ENCODE measurements around the gene FN1. TPM values are rescaled to one million over a fixed set of nuclear protein-coding genes. Genes with fewer than 3 reads are reported as not detected.

FN1 gene
- total RNA-seq, 1 experiment from 2014 or later, result 39.4 TPM

DNA sequence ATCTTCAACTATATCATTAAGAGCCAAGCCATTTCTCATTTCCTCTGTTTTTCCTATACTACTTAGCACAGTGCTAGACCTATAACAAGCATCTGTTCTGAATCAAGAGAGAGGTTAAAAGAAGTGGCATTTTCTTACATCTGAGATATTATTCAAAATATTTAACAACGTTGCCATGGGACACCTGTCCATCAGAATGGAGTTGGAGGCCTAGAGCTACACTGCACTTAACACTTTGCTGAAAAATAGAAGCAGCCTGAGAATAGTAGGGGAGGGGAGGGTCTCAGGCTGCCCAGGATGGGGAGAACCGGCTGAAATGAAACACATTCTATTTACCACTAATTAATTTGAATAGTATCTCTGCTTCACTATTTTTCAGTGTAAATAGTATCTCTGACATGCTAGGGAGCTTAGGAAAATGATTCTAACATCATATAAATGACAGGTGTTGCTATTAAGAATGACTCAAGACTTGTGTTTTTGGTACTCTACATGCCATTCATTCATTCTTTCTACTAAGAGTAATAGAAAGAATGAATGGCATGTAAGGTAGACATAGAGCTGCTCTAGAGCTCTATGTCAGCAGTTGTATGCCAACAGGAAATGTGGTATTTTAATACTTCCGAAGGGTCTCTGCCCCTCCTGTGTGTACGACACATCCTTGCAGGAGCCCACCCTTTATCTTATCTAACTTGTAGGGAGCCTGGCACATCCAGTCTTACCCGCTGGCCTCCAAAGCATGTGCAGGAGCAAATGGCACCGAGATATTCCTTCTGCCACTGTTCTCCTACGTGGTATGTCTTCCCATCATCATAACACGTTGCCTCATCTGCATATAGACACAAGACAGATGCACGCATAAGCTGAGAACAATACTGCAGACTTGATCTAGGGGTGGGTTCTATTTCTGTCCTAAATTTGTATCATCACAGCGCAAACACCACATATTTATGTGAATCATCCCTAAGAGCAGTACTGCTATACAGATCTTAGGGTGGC, 71.4 kb downstream of the FN1 start:
- H3K9me3 ChIP-seq (ENCODE audit: insufficient read depth, low read depth), result no peaks in the 10 kb centered on the region
- no peaks in the 10 kb centered on the region for H3F3A ChIP-seq (ENCODE audit: insufficient read depth, low read depth)
- no TSS peak for BruUV-seq (replicated peaks)
- ChIA-PET POLR2A (ENCODE audit: unreplicated experiment) (no interaction called here), CTCF (no interaction called here)
- H3K27ac ChIP-seq, result no peak overlapping the region
- H4K20me1 ChIP-seq (ENCODE audit: insufficient read depth), result no peaks in the 10 kb centered on the region
- intact Hi-C loops (cut with micrococcal nuclease; ENCODE audit: unreplicated experiment), result no loop called here
- H3K4me3 ChIP-seq, result no peak overlapping the region
- no peaks in the 10 kb centered on the region for H3K9me2 ChIP-seq (ENCODE audit: insufficient read depth)
- no peak for DNase-seq
- TF ChIP-seq EZH2 (IDR thresholded peaks at IDR 0.05; ENCODE audit: low read depth), result no peak
- no peak for TF ChIP-seq CTCF (conservative IDR thresholded peaks at IDR 0.05)
- H2AFZ ChIP-seq, result no peak overlapping the region
- no peaks in the 10 kb centered on the region for H3K27me3 ChIP-seq (ENCODE audit: insufficient read depth, low read depth)
- H3K4me1 ChIP-seq (replicated peaks; ENCODE audit: insufficient read depth), result no peaks in the 10 kb centered on the region
- H3K36me3 ChIP-seq (ENCODE audit: low read depth), result peaks cover 10% of the 10 kb centered on the region; the same call in 1 of the 2 replicates
- H3K4me2 ChIP-seq, result no peak overlapping the region
- H3K79me2 ChIP-seq (ENCODE audit: low read depth), result no peaks in the 10 kb centered on the region

GRCh38 chr2:215363461-215364156, 72.3 kb downstream of the FN1 start:
- no peaks in the 10 kb centered on the region for H4K20me1 ChIP-seq (ENCODE audit: insufficient read depth)
- H3K27ac ChIP-seq, result no peak overlapping the region
- H3K36me3 ChIP-seq (ENCODE audit: low read depth), result peaks cover 10% of the 10 kb centered on the region; the same call in 1 of the 2 replicates
- no peaks in the 10 kb centered on the region for H3K4me1 ChIP-seq (replicated peaks; ENCODE audit: insufficient read depth)
- H3K79me2 ChIP-seq (ENCODE audit: low read depth), result no peaks in the 10 kb centered on the region
- ChIA-PET POLR2A (ENCODE audit: unreplicated experiment) (no interaction called here), CTCF (no interaction called here)
- no peaks in the 10 kb centered on the region for H3F3A ChIP-seq (ENCODE audit: insufficient read depth, low read depth)
- no peak overlapping the region for H2AFZ ChIP-seq
- intact Hi-C loops (cut with micrococcal nuclease; ENCODE audit: unreplicated experiment), result no loop called here
- DNase-seq, result no peak
- no peaks in the 10 kb centered on the region for H3K27me3 ChIP-seq (ENCODE audit: insufficient read depth, low read depth)
- no peak for TF ChIP-seq EZH2 (IDR thresholded peaks at IDR 0.05; ENCODE audit: low read depth)
- no peak for TF ChIP-seq CTCF (conservative IDR thresholded peaks at IDR 0.05)
- H3K4me2 ChIP-seq, result no peak overlapping the region
- BruUV-seq (replicated peaks), result no TSS peak
- no peaks in the 10 kb centered on the region for H3K9me2 ChIP-seq (ENCODE audit: insufficient read depth)
- H3K4me3 ChIP-seq, result no peak overlapping the region
- no peaks in the 10 kb centered on the region for H3K9me3 ChIP-seq (ENCODE audit: insufficient read depth, low read depth)

- Histone ChIP-seq H3K9me3 (ENCODE audit: insufficient read depth, low read depth) (no peaks in the 10 kb centered on the region), H2AFZ (no peak overlapping the region), H3K4me3 (no peak overlapping the region), H3K27me3 (ENCODE audit: insufficient read depth, low read depth) (no peaks in the 10 kb centered on the region), H4K20me1 (ENCODE audit: insufficient read depth) (no peaks in the 10 kb centered on the region), H3K4me1 (replicated peaks; ENCODE audit: insufficient read depth) (no peaks in the 10 kb centered on the region), H3K27ac (no peak overlapping the region), H3F3A (ENCODE audit: insufficient read depth, low read depth) (no peaks in the 10 kb centered on the region), H3K9me2 (ENCODE audit: insufficient read depth) (no peaks in the 10 kb centered on the region), H3K4me2 (no peak overlapping the region), H3K36me3 (ENCODE audit: low read depth) (peaks cover 10% of the 10 kb centered on the region; the same call in 1 of the 2 replicates), H3K79me2 (ENCODE audit: low read depth) (no peaks in the 10 kb centered on the region)
- intact Hi-C loops (cut with micrococcal nuclease; ENCODE audit: unreplicated experiment), result no loop called here
- CTCF ChIA-PET, result no interaction called here
- TF ChIP-seq EZH2 (IDR thresholded peaks at IDR 0.05; ENCODE audit: low read depth), result no peak
- TF ChIP-seq CTCF (conservative IDR thresholded peaks at IDR 0.05), result no peak
- BruUV-seq (replicated peaks), result no TSS peak
- POLR2A ChIA-PET (ENCODE audit: unreplicated experiment), result no interaction called here
- no peak for DNase-seq
These were observed 72.8 kb downstream of the FN1 start for GRCh38 chr2:215363039-215363438.

All from PC-9 (cell line).